HEK293 (cell line): ENCODE data around the gene TBC1D3G.
"Not testable (repeated sequence)": the region's sequence is repeated elsewhere in the genome, so short reads cannot be mapped to it uniquely, and the experiment has no call there.

Source experiments
- CTCF ChIA-PET: fragments of 350-600 bp; formaldehyde crosslinking; extraction: SDS; loops from one replicate; lab custom pipeline; 2021; ENCODE audit warnings: antibody characterized with exemption; lab: Yijun Ruan, JAX
- POLR2A ChIA-PET: fragments of 300-600 bp; formaldehyde crosslinking; extraction: SDS; loops from one replicate; lab custom pipeline; 2020; ENCODE audit warnings: antibody characterized with exemption, inconsistent platforms; lab: Yijun Ruan, JAX
- H3K27ac ChIP-seq: fragments of 200-500 bp; sonication (Bioruptor generic); 2 replicates; pipeline ENCODE4 v1.5.1; 2014; ENCODE audit warnings: low read depth, low read length, control low read depth, inconsistent platforms; ENCODE audit errors: extremely low read depth
- H3K36me3 ChIP-seq, 2 experiments: fragments of 200-500 bp in 1 of 2; sonication (Bioruptor generic) in 1 of 2; 1 replicate in 1 of 2; 2 replicates in 1 of 2; pipeline ENCODE4 v1.5.1; 2014 to 2017; ENCODE audit warnings: inconsistent platforms in 2 of 2, low read length in 2 of 2; ENCODE audit not compliant: control insufficient read depth in 2 of 2, insufficient read depth in 1 of 2
- H3K4me1 ChIP-seq: fragments of 200-500 bp; sonication (Bioruptor generic); 2 replicates; pipeline ENCODE4 v1.5.1; 2014; ENCODE audit warnings: mild to moderate bottlenecking, low read length, inconsistent platforms; ENCODE audit not compliant: control insufficient read depth, insufficient read depth
- H3K4me3 ChIP-seq: 2 replicates; pipeline ENCODE4 v1.5.1; 2011; ENCODE audit warnings: low read depth, mild to moderate bottlenecking, control low read depth, low read length, moderate library complexity
- H3K9me3 ChIP-seq: fragments of 200-500 bp; sonication (Bioruptor generic); 2 replicates; pipeline ENCODE4 v1.5.1; 2014; ENCODE audit warnings: low read depth, low read length, inconsistent platforms; ENCODE audit not compliant: control insufficient read depth, insufficient read depth

The TBC1D3G gene

GRCh38 chr17:36323584-36323983 lies at the start of gene TBC1D3G:
TSS of gene TBC1D3G (plus strand) at chr17:36323884. CDS start at chr17:36325412, 1,528 bp downstream.
- POLR2A ChIA-PET, H3K36me3 ChIP-seq, H3K4me3 ChIP-seq, H3K4me1 ChIP-seq, H3K27ac ChIP-seq, H3K9me3 ChIP-seq, CTCF ChIA-PET: not testable (repeated sequence)

DNA sequence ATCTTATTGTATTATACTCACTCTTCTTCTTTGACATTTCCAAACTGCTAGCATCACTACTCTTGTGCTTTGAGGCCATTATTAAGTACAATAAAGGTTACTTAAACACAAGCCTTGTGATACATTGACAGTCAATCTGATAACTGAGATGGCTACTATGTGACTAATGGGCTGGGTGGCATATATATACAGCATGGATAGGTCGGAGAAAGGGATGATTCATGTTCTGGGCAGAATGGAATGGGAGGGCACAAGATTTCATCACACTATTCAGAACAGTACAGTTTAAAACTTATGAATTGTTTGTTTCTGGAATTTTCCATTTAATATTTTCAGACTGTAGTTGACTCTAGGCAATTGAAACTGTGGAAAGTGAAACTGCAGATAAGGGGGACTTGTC lies 40.4 kb upstream of the TBC1D3G start:
- H3K27ac ChIP-seq, H3K4me1 ChIP-seq, POLR2A ChIA-PET, H3K36me3 ChIP-seq, H3K9me3 ChIP-seq, CTCF ChIA-PET, H3K4me3 ChIP-seq: not testable (repeated sequence)

- H3K4me3 ChIP-seq, H3K4me1 ChIP-seq, H3K36me3 ChIP-seq, CTCF ChIA-PET, POLR2A ChIA-PET, H3K27ac ChIP-seq, H3K9me3 ChIP-seq: not testable (repeated sequence)
Measured at GRCh38 chr17:36284219-36284618, 39.5 kb upstream of the TBC1D3G start.

DNA sequence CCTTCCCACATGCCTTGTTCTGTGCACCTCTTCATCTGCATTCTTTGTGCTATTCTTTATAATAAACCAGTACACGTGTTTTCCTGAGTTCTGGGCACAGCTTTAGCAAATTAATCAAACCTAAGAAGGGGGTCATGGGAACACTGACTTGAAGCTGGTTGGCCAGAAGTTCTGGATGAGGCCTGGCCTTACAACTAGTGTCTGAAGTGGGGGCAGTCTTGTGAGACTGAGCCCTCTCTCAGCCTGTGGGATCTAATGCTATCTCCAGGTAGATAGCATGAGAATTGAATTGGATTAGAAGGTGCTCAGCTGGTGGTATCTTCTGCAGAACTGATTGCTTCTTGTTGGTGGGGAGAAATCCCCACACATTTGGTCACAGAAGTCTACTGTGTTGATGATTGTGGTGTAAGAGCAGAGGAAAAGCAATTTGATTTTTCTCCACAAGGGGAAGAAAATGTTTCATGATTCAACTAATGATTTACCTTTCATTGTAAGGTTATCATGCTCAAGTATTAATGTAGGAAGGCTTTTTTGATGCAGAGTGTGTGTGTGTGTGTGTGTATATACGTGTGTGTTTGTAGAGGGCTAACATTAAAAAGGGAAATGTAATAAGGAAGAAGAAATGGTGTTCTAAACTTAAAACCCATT lies 33.6 kb upstream of the TBC1D3G start:
- H3K27ac ChIP-seq, H3K4me1 ChIP-seq, H3K9me3 ChIP-seq, H3K36me3 ChIP-seq, CTCF ChIA-PET, POLR2A ChIA-PET, H3K4me3 ChIP-seq: not testable (repeated sequence)

DNA sequence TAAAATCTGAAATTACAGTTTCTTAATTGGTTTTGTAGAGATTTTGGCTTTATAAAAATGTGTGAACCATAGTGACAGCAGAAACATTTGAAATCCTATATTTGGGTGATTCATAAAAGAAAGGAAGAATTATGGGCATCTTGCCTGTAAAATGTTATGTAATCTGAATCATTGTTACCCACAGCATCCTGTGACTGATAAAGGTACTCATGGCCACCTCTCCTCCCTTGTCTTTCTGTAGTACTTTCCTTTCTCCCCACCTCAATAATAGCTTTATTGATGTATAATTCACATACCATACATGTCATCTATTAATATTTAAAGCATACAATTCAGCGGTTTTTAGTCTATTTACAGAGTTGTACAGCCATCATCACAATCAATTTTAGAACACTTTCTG lies 28.5 kb upstream of the TBC1D3G start:
- H3K4me3 ChIP-seq, CTCF ChIA-PET, H3K36me3 ChIP-seq, POLR2A ChIA-PET, H3K27ac ChIP-seq, H3K4me1 ChIP-seq, H3K9me3 ChIP-seq: not testable (repeated sequence)

DNA sequence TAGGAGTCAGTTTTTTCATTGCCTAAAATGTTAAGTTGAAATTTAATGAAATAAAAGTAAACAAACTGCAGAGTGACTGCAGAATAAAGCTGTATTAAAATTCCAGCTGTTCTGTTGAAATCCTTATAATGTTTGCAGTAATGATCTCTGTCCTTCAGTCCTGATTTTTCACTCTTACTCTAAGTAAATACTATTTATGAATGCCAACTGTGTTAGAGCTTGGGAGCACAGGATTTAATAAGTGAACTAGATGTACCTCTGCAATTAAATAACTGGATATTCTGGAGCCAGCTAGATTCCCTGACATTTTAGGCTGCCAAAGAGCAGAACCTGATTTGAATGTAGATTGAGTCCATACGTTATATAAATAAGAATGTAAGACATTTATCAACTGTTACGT lies 7.9 kb upstream of the TBC1D3G start:
- H3K9me3 ChIP-seq, POLR2A ChIA-PET, H3K4me3 ChIP-seq, H3K27ac ChIP-seq, H3K4me1 ChIP-seq, H3K36me3 ChIP-seq, CTCF ChIA-PET: not testable (repeated sequence)

GRCh38 chr17:36362496-36362895 lies 38.8 kb downstream of the TBC1D3G start:
- H3K27ac ChIP-seq, POLR2A ChIA-PET, H3K4me3 ChIP-seq, CTCF ChIA-PET, H3K4me1 ChIP-seq, H3K9me3 ChIP-seq, H3K36me3 ChIP-seq: not testable (repeated sequence)

GRCh38 chr17:36375938-36376337 lies 52.3 kb downstream of the TBC1D3G start:
- H3K27ac ChIP-seq, POLR2A ChIA-PET, H3K4me1 ChIP-seq, CTCF ChIA-PET, H3K36me3 ChIP-seq, H3K4me3 ChIP-seq, H3K9me3 ChIP-seq: not testable (repeated sequence)
